Breast epithelium (tissue), 3 donors: ENCODE measurements around the gene YTHDF2.

Experiments
- POLR2A ChIP-seq: fragments of 450-650 bp; IDR thresholded peaks from one replicate; pipeline ENCODE4 v1.6.1; 2016; ENCODE audit warnings: antibody characterized with exemption, mild to moderate bottlenecking, moderate library complexity
- POLR2AphosphoS5 ChIP-seq, 3 donors: sonication (generic); formaldehyde crosslinking; IDR thresholded peaks; one replicate each; pipeline ENCODE4 v1.6.1; 2017; ENCODE audit warnings: antibody characterized with exemption in 3 of 3
- TF ChIP-seq, protein P1 (sequence below), 3 donors: fragments of 450-650 bp; IDR thresholded peaks; one replicate each; pipeline ENCODE4 v1.5.1; 2016 to 2017; ENCODE audit warnings: antibody characterized with exemption in 3 of 3, mild to moderate bottlenecking in 3 of 3, moderate library complexity in 3 of 3

DNA sequence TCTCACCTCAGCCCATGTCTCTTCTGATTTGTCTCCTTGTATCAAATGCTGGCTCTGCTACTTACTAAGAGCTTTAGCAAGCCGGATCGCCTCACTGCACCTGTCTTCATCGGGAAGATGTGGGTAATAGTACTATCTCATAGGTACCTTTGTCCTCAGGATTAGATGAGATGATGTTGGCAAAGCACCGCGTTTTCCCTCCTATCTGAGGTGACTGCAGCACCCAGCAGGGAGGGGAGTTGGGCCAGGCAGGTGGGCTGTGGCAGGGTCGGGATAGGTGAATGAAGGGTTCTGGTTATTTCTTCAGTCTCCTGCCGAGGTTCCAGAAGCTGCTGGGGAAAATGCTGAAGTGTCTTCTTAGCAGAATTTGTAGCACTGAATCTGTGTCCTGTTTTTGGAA, 80.4 kb downstream of the YTHDF2 start:
- TF ChIP-seq, protein P1, sequence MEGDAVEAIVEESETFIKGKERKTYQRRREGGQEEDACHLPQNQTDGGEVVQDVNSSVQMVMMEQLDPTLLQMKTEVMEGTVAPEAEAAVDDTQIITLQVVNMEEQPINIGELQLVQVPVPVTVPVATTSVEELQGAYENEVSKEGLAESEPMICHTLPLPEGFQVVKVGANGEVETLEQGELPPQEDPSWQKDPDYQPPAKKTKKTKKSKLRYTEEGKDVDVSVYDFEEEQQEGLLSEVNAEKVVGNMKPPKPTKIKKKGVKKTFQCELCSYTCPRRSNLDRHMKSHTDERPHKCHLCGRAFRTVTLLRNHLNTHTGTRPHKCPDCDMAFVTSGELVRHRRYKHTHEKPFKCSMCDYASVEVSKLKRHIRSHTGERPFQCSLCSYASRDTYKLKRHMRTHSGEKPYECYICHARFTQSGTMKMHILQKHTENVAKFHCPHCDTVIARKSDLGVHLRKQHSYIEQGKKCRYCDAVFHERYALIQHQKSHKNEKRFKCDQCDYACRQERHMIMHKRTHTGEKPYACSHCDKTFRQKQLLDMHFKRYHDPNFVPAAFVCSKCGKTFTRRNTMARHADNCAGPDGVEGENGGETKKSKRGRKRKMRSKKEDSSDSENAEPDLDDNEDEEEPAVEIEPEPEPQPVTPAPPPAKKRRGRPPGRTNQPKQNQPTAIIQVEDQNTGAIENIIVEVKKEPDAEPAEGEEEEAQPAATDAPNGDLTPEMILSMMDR (IDR thresholded peaks at IDR 0.05): no peak
- TF ChIP-seq POLR2A (no peak), POLR2AphosphoS5 (IDR thresholded peaks at IDR 0.05) (no peak)
